ENCODE data around the gene KCNK17. TPM values are rescaled to one million over a fixed set of nuclear protein-coding genes. Genes with fewer than 3 reads are reported as not detected.
"Not testable (repeated sequence)": the region's sequence is repeated elsewhere in the genome, so short reads cannot be mapped to it uniquely, and the experiment has no call there.

The KCNK17 gene
- total RNA-seq, 1 donor from 2014 or later, result 1.6 TPM

GRCh38 chr6:39294133-39294532, 20.1 kb downstream of the KCNK17 start:
- H3K27me3 ChIP-seq (ENCODE audit: control insufficient read depth in 3 of 3, insufficient read depth in 3 of 3, low read length in 3 of 3), result peaks cover 0 to 18% (median 13%) of the 10 kb centered on the region in 3 donors
- H3K9me3 ChIP-seq (ENCODE audit: control insufficient read depth in 3 of 3, low read length in 3 of 3), result no peaks in the 10 kb centered on the region
- no peaks in the 10 kb centered on the region for H3K36me3 ChIP-seq (ENCODE audit: control insufficient read depth in 3 of 3, insufficient read depth in 3 of 3, low read length in 3 of 3)
- H3K4me1 ChIP-seq (ENCODE audit: control insufficient read depth in 3 of 3, insufficient read depth in 3 of 3, low read length in 3 of 3), result peaks cover 0 to 5% (median 3%) of the 10 kb centered on the region in 3 donors
- H3K9ac ChIP-seq (ENCODE audit: low read depth in 1 of 3, low read length in 3 of 3), result no peak overlapping the region
- no peak overlapping the region for H3K27ac ChIP-seq (ENCODE audit: low read depth, low read length)
- no peak overlapping the region for H3K4me3 ChIP-seq (ENCODE audit: low read length in 3 of 3)

- Histone ChIP-seq H3K9ac (ENCODE audit: low read depth in 1 of 3, low read length in 3 of 3) (no peak overlapping the region), H3K36me3 (ENCODE audit: control insufficient read depth in 3 of 3, insufficient read depth in 3 of 3, low read length in 3 of 3) (no peaks in the 10 kb centered on the region), H3K27me3 (ENCODE audit: control insufficient read depth in 3 of 3, insufficient read depth in 3 of 3, low read length in 3 of 3) (peaks cover 0 to 12% (median 6%) of the 10 kb centered on the region in 3 donors), H3K27ac (ENCODE audit: low read depth, low read length) (no peak overlapping the region), H3K9me3 (ENCODE audit: control insufficient read depth in 3 of 3, low read length in 3 of 3) (no peaks in the 10 kb centered on the region), H3K4me1 (ENCODE audit: control insufficient read depth in 3 of 3, insufficient read depth in 3 of 3, low read length in 3 of 3) (peaks cover 0 to 5% (median 3%) of the 10 kb centered on the region in 3 donors), H3K4me3 (ENCODE audit: low read length in 3 of 3) (no peak overlapping the region)
Measured at GRCh38 chr6:39292637-39293036, 21.6 kb downstream of the KCNK17 start.

GRCh38 chr6:39289490-39289889, 24.7 kb downstream of the KCNK17 start:
- Histone ChIP-seq H3K4me1 (ENCODE audit: control insufficient read depth in 3 of 3, insufficient read depth in 3 of 3, low read length in 3 of 3) (no peaks in the 10 kb centered on the region), H3K9me3 (ENCODE audit: control insufficient read depth in 3 of 3, low read length in 3 of 3) (no peaks in the 10 kb centered on the region), H3K9ac (ENCODE audit: low read depth in 1 of 3, low read length in 3 of 3) (no peak overlapping the region), H3K36me3 (ENCODE audit: control insufficient read depth in 3 of 3, insufficient read depth in 3 of 3, low read length in 3 of 3) (no peaks in the 10 kb centered on the region), H3K27me3 (ENCODE audit: control insufficient read depth in 3 of 3, insufficient read depth in 3 of 3, low read length in 3 of 3) (peaks cover 0 to 6% (median 5%) of the 10 kb centered on the region in 3 donors), H3K27ac (ENCODE audit: low read depth, low read length) (no peak overlapping the region), H3K4me3 (ENCODE audit: low read length in 3 of 3) (no peak overlapping the region)

GRCh38 chr6:39287601-39288000, 26.6 kb downstream of the KCNK17 start:
- Histone ChIP-seq H3K9ac (ENCODE audit: low read depth in 1 of 3, low read length in 3 of 3) (no peak overlapping the region), H3K36me3 (ENCODE audit: control insufficient read depth in 3 of 3, insufficient read depth in 3 of 3, low read length in 3 of 3) (no peaks in the 10 kb centered on the region), H3K4me1 (ENCODE audit: control insufficient read depth in 3 of 3, insufficient read depth in 3 of 3, low read length in 3 of 3) (no peaks in the 10 kb centered on the region), H3K27ac (ENCODE audit: low read depth, low read length) (no peak overlapping the region), H3K4me3 (ENCODE audit: low read length in 3 of 3) (no peak overlapping the region), H3K9me3 (ENCODE audit: control insufficient read depth in 3 of 3, low read length in 3 of 3) (no peaks in the 10 kb centered on the region), H3K27me3 (ENCODE audit: control insufficient read depth in 3 of 3, insufficient read depth in 3 of 3, low read length in 3 of 3) (peaks cover 0 to 5% (median 2%) of the 10 kb centered on the region in 3 donors)

- not testable (repeated sequence) for H3K27me3 ChIP-seq (ENCODE audit: control insufficient read depth in 3 of 3, insufficient read depth in 3 of 3, low read length in 3 of 3); H3K9me3 ChIP-seq (ENCODE audit: control insufficient read depth in 3 of 3, low read length in 3 of 3)
Measured at GRCh38 chr6:39286596-39286995, 27.6 kb downstream of the KCNK17 start.

GRCh38 chr6:39282774-39283173, 31.4 kb downstream of the KCNK17 start:
- Histone ChIP-seq H3K4me3 (ENCODE audit: low read length in 3 of 3) (no peak overlapping the region), H3K27me3 (ENCODE audit: control insufficient read depth in 3 of 3, insufficient read depth in 3 of 3, low read length in 3 of 3) (peaks cover 0 to 19% (median 11%) of the 10 kb centered on the region in 3 donors), H3K27ac (ENCODE audit: low read depth, low read length) (no peak overlapping the region), H3K9ac (ENCODE audit: low read depth in 1 of 3, low read length in 3 of 3) (no peak overlapping the region), H3K9me3 (ENCODE audit: control insufficient read depth in 3 of 3, low read length in 3 of 3) (no peaks in the 10 kb centered on the region), H3K4me1 (ENCODE audit: control insufficient read depth in 3 of 3, insufficient read depth in 3 of 3, low read length in 3 of 3) (no peaks in the 10 kb centered on the region), H3K36me3 (ENCODE audit: control insufficient read depth in 3 of 3, insufficient read depth in 3 of 3, low read length in 3 of 3) (no peaks in the 10 kb centered on the region)

More at GRCh38 chr6:39286596-39286995, 27.6 kb downstream of the KCNK17 start:
- not testable (repeated sequence) for H3K36me3 ChIP-seq (ENCODE audit: control insufficient read depth in 3 of 3, insufficient read depth in 3 of 3, low read length in 3 of 3); H3K4me1 ChIP-seq (ENCODE audit: control insufficient read depth in 3 of 3, insufficient read depth in 3 of 3, low read length in 3 of 3); H3K27ac ChIP-seq (ENCODE audit: low read depth, low read length); H3K9ac ChIP-seq (ENCODE audit: low read depth in 1 of 3, low read length in 3 of 3); H3K4me3 ChIP-seq (ENCODE audit: low read length in 3 of 3)

- no peak overlapping the region for H3K27ac ChIP-seq (ENCODE audit: low read depth, low read length)
- H3K9ac ChIP-seq (ENCODE audit: low read depth in 1 of 3, low read length in 3 of 3), result no peak overlapping the region
- H3K4me3 ChIP-seq (ENCODE audit: low read length in 3 of 3), result no peak overlapping the region
- H3K36me3 ChIP-seq (ENCODE audit: control insufficient read depth in 3 of 3, insufficient read depth in 3 of 3, low read length in 3 of 3), result no peaks in the 10 kb centered on the region
- peaks cover 0 to 19% (median 11%) of the 10 kb centered on the region in 3 donors for H3K27me3 ChIP-seq (ENCODE audit: control insufficient read depth in 3 of 3, insufficient read depth in 3 of 3, low read length in 3 of 3)
- no peaks in the 10 kb centered on the region for H3K4me1 ChIP-seq (ENCODE audit: control insufficient read depth in 3 of 3, insufficient read depth in 3 of 3, low read length in 3 of 3)
- H3K9me3 ChIP-seq (ENCODE audit: control insufficient read depth in 3 of 3, low read length in 3 of 3), result no peaks in the 10 kb centered on the region
Measured at GRCh38 chr6:39281312-39281980, 32.8 kb downstream of the KCNK17 start.

GRCh38 chr6:39280247-39280731, 33.9 kb downstream of the KCNK17 start:
- no peak overlapping the region for H3K9ac ChIP-seq (ENCODE audit: low read depth in 1 of 3, low read length in 3 of 3)
- no peak overlapping the region for H3K4me3 ChIP-seq (ENCODE audit: low read length in 3 of 3)
- H3K36me3 ChIP-seq (ENCODE audit: control insufficient read depth in 3 of 3, insufficient read depth in 3 of 3, low read length in 3 of 3), result no peaks in the 10 kb centered on the region
- no peak overlapping the region for H3K27ac ChIP-seq (ENCODE audit: low read depth, low read length)
- no peaks in the 10 kb centered on the region for H3K9me3 ChIP-seq (ENCODE audit: control insufficient read depth in 3 of 3, low read length in 3 of 3)
- H3K27me3 ChIP-seq (ENCODE audit: control insufficient read depth in 3 of 3, insufficient read depth in 3 of 3, low read length in 3 of 3), result peaks cover 0 to 19% (median 11%) of the 10 kb centered on the region in 3 donors
- H3K4me1 ChIP-seq (ENCODE audit: control insufficient read depth in 3 of 3, insufficient read depth in 3 of 3, low read length in 3 of 3), result no peaks in the 10 kb centered on the region

- Histone ChIP-seq H3K9ac (ENCODE audit: low read depth in 1 of 3, low read length in 3 of 3) (no peak overlapping the region), H3K36me3 (ENCODE audit: control insufficient read depth in 3 of 3, insufficient read depth in 3 of 3, low read length in 3 of 3) (no peaks in the 10 kb centered on the region), H3K27me3 (ENCODE audit: control insufficient read depth in 3 of 3, insufficient read depth in 3 of 3, low read length in 3 of 3) (peaks cover 0 to 19% (median 11%) of the 10 kb centered on the region in 3 donors), H3K4me3 (ENCODE audit: low read length in 3 of 3) (no peak overlapping the region), H3K27ac (ENCODE audit: low read depth, low read length) (no peak overlapping the region), H3K4me1 (ENCODE audit: control insufficient read depth in 3 of 3, insufficient read depth in 3 of 3, low read length in 3 of 3) (no peaks in the 10 kb centered on the region), H3K9me3 (ENCODE audit: control insufficient read depth in 3 of 3, low read length in 3 of 3) (no peaks in the 10 kb centered on the region)
Measured at GRCh38 chr6:39279539-39279938, 34.7 kb downstream of the KCNK17 start.

GRCh38 chr6:39276379-39276995, 37.7 kb downstream of the KCNK17 start:
- Histone ChIP-seq H3K27me3 (ENCODE audit: control insufficient read depth in 3 of 3, insufficient read depth in 3 of 3, low read length in 3 of 3) (peaks cover 0 to 10% (median 8%) of the 10 kb centered on the region in 3 donors), H3K9me3 (ENCODE audit: control insufficient read depth in 3 of 3, low read length in 3 of 3) (no peaks in the 10 kb centered on the region), H3K36me3 (ENCODE audit: control insufficient read depth in 3 of 3, insufficient read depth in 3 of 3, low read length in 3 of 3) (no peaks in the 10 kb centered on the region), H3K4me1 (ENCODE audit: control insufficient read depth in 3 of 3, insufficient read depth in 3 of 3, low read length in 3 of 3) (no peaks in the 10 kb centered on the region), H3K9ac (ENCODE audit: low read depth in 1 of 3, low read length in 3 of 3) (no peak overlapping the region), H3K4me3 (ENCODE audit: low read length in 3 of 3) (no peak overlapping the region), H3K27ac (ENCODE audit: low read depth, low read length) (no peak overlapping the region)

All from skeletal muscle tissue (tissue), 4 donors.